ENCODE measurements around the gene DAGLB. TPM values are rescaled to one million over a fixed set of nuclear protein-coding genes. Genes with fewer than 3 reads are reported as not detected.

The DAGLB gene
- total and polyA plus RNA-seq, 2 of the 4 experiments (the other 2 are of a cell fraction), result 23.4 to 33.5 TPM

DNA sequence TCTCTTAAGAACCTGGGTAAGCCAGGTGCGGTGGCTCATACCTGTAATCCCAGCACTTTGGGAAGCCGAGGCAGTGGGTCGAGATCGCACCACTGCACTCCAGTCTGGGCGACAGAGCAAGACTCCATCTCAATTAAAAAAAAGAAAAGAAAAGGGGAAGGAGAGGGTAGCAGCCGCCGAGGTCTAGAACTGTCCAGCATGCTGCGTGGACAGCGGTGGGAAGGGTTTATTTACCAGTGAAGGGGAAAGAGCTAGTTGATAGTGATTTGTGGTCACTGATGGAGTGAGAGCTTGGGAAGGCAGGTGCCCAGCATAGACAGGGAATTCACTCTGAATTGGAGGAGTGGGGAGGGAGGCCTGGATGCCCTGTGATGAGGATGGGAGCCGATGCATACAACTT, 43.4 kb upstream of the DAGLB start:
- H2BK5ac ChIP-seq (ENCODE audit: low read depth, low read length, poor library complexity, severe bottlenecking), result no peak overlapping the region
- no TSS peak for BruUV-seq (replicated peaks)
- no peak overlapping the region for H4K91ac ChIP-seq (ENCODE audit: insufficient read depth, low read depth, low read length)
- no peak for ATAC-seq (ENCODE audit: low read depth)
- 84% methylated on average over 4 of the region's 10 CpGs; no CpG with 5 or more reads in 1 of the 2 experiments for WGBS, 2 experiments (ENCODE audit: extremely low coverage in 2 of 2, insufficient read length in 1 of 2)
- H2AK9ac ChIP-seq (replicated peaks; ENCODE audit: low read depth, low read length, poor library complexity), result no peak overlapping the region
- H2BK120ac ChIP-seq (ENCODE audit: low read depth, low read length), result no peak overlapping the region
- H4K5ac ChIP-seq (ENCODE audit: low read depth, low read length), result no peak overlapping the region
- no peak overlapping the region for H3K18ac ChIP-seq (ENCODE audit: low read depth, low read length)
- no peaks in the 10 kb centered on the region for H3K79me1 ChIP-seq (ENCODE audit: low read depth in 1 of 2, low read length in 2 of 2)
- H3K4me2 ChIP-seq (ENCODE audit: low read depth, low read length), result no peak overlapping the region
- no peaks in the 10 kb centered on the region for H3K9me1 ChIP-seq (ENCODE audit: insufficient read depth, low read length)
- intact Hi-C loops (cut with micrococcal nuclease) (loop anchor here (2.0 kb wide), 1 partner anchor 74 kb away; no protein-coding TSS in a partner anchor), dilution Hi-C loops (cut with HindIII; ENCODE audit: low sequenced_read_pairs, unreplicated experiment) (no loop called here), in situ Hi-C loops (cut with MboI; ENCODE audit: low sequenced_read_pairs) (no loop called here)
- no peak overlapping the region for H3K4ac ChIP-seq (ENCODE audit: low read depth, low read length)
- no peak overlapping the region for H3K56ac ChIP-seq (ENCODE audit: extremely low read depth, insufficient read depth, low read length)
- H3K36me3 ChIP-seq (ENCODE audit: control insufficient read depth, insufficient read depth, low read length), result no peaks in the 10 kb centered on the region
- no peak overlapping the region for H2BK20ac ChIP-seq (ENCODE audit: low read depth, low read length)
- H3K23ac ChIP-seq (ENCODE audit: low read depth, low read length), result no peak overlapping the region
- no peak overlapping the region for H2BK15ac ChIP-seq (ENCODE audit: low read depth, low read length)
- no peak overlapping the region for H3K27ac ChIP-seq (ENCODE audit: insufficient read depth, low read length)
- ChIA-PET POLR2A (ENCODE audit: unreplicated experiment) (no interaction called here), CTCF (no interaction called here)
- no peak overlapping the region for H3K4me3 ChIP-seq (ENCODE audit: insufficient read depth, low read depth, low read length)
- peaks cover 3% of the 10 kb centered on the region for H3K9me3 ChIP-seq (ENCODE audit: control insufficient read depth, insufficient read depth, low read length)
- H4K20me1 ChIP-seq (ENCODE audit: insufficient read depth, low read length), result no peaks in the 10 kb centered on the region
- no peak overlapping the region for H3K14ac ChIP-seq (replicated peaks; ENCODE audit: low read depth, low read length)
- DNase-seq, result no peak
- H3K27me3 ChIP-seq (ENCODE audit: control insufficient read depth, insufficient read depth, low read length), result peaks cover 13% of the 10 kb centered on the region
- no peak overlapping the region for H2AFZ ChIP-seq (replicated peaks; ENCODE audit: low read length, poor library complexity)
- TF ChIP-seq NFE2L2 (IDR thresholded peaks at IDR 0.05; ENCODE audit: low read depth, low read length), result no peak
- TF ChIP-seq, protein P1, sequence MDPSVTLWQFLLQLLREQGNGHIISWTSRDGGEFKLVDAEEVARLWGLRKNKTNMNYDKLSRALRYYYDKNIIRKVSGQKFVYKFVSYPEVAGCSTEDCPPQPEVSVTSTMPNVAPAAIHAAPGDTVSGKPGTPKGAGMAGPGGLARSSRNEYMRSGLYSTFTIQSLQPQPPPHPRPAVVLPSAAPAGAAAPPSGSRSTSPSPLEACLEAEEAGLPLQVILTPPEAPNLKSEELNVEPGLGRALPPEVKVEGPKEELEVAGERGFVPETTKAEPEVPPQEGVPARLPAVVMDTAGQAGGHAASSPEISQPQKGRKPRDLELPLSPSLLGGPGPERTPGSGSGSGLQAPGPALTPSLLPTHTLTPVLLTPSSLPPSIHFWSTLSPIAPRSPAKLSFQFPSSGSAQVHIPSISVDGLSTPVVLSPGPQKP (IDR thresholded peaks at IDR 0.05; ENCODE audit: borderline replicate concordance, low read depth, low read length), result no peak
- TF ChIP-seq POLR2A (IDR thresholded peaks at IDR 0.05; ENCODE audit: low read depth, low read length), result no peak
- TF ChIP-seq FOS (IDR thresholded peaks at IDR 0.05; ENCODE audit: low read depth, low read length), result no peak
- TF ChIP-seq CHD1 (IDR thresholded peaks at IDR 0.05; ENCODE audit: low read depth, low read length), result no peak
- TF ChIP-seq MAFK (IDR thresholded peaks at IDR 0.05; ENCODE audit: low read depth, low read length), result no peak
- TF ChIP-seq, protein P2, sequence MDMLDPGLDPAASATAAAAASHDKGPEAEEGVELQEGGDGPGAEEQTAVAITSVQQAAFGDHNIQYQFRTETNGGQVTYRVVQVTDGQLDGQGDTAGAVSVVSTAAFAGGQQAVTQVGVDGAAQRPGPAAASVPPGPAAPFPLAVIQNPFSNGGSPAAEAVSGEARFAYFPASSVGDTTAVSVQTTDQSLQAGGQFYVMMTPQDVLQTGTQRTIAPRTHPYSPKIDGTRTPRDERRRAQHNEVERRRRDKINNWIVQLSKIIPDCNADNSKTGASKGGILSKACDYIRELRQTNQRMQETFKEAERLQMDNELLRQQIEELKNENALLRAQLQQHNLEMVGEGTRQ (IDR thresholded peaks at IDR 0.05; ENCODE audit: low read depth, low read length), result no peak
- TF ChIP-seq CEBPB (IDR thresholded peaks at IDR 0.05; ENCODE audit: low read depth, low read length), result no peak
- no peak for TF ChIP-seq RAD21 (IDR thresholded peaks at IDR 0.05; ENCODE audit: low read length)
- TF ChIP-seq RCOR1 (IDR thresholded peaks at IDR 0.05; ENCODE audit: insufficient replicate concordance, low read length), result no peak
- TF ChIP-seq, protein P3, sequence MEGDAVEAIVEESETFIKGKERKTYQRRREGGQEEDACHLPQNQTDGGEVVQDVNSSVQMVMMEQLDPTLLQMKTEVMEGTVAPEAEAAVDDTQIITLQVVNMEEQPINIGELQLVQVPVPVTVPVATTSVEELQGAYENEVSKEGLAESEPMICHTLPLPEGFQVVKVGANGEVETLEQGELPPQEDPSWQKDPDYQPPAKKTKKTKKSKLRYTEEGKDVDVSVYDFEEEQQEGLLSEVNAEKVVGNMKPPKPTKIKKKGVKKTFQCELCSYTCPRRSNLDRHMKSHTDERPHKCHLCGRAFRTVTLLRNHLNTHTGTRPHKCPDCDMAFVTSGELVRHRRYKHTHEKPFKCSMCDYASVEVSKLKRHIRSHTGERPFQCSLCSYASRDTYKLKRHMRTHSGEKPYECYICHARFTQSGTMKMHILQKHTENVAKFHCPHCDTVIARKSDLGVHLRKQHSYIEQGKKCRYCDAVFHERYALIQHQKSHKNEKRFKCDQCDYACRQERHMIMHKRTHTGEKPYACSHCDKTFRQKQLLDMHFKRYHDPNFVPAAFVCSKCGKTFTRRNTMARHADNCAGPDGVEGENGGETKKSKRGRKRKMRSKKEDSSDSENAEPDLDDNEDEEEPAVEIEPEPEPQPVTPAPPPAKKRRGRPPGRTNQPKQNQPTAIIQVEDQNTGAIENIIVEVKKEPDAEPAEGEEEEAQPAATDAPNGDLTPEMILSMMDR (conservative IDR thresholded peaks at IDR 0.05; ENCODE audit: low read depth, low read length), result no peak
- TF ChIP-seq MAZ (IDR thresholded peaks at IDR 0.05; ENCODE audit: borderline replicate concordance, low read depth, low read length), result no peak
- TF ChIP-seq RFX5 (IDR thresholded peaks at IDR 0.05; ENCODE audit: low read depth, low read length), result no peak
- no peak for TF ChIP-seq BHLHE40 (IDR thresholded peaks at IDR 0.05; ENCODE audit: low read depth, low read length)
- TF ChIP-seq MXI1 (IDR thresholded peaks at IDR 0.05; ENCODE audit: borderline replicate concordance, low read depth, low read length), result no peak
- TF ChIP-seq SMC3 (IDR thresholded peaks at IDR 0.05; ENCODE audit: low read depth, low read length), result no peak
- H3K9ac ChIP-seq (ENCODE audit: low read depth, low read length), result no peak overlapping the region
- no peak overlapping the region for H2AK5ac ChIP-seq (ENCODE audit: low read depth, low read length)
- no peaks in the 10 kb centered on the region for H3K4me1 ChIP-seq (ENCODE audit: control insufficient read depth, insufficient read depth, low read length)
- H4K8ac ChIP-seq (ENCODE audit: low read depth in 2 of 2, low read length in 2 of 2), result no peak overlapping the region

Data from IMR-90 (cell line).